C4-2B (cell line): ENCODE measurements around the gene ABRACL.

Source experiments
- CTCF ChIP-seq: fragments of 450-650 bp; conservative IDR thresholded peaks from 2 replicates; pipeline ENCODE4 v1.5.1; 2017; ENCODE audit warnings: mild to moderate bottlenecking
- ZFX ChIP-seq: fragments of 450-650 bp; IDR thresholded peaks from 2 replicates; pipeline ENCODE4 v1.6.1; 2017

GRCh38 chr6:138991206-138991605, 37.3 kb upstream of the ABRACL start:
- TF ChIP-seq CTCF = no peak
- no peak for TF ChIP-seq ZFX
